C4-2B (cell line): ENCODE data around the gene CCDC61.

Experiments used
- CTCF ChIP-seq: fragments of 450-650 bp; conservative IDR thresholded peaks from 2 replicates; pipeline ENCODE4 v1.5.1; 2017; ENCODE audit warnings: mild to moderate bottlenecking
- ZFX ChIP-seq: fragments of 450-650 bp; IDR thresholded peaks from 2 replicates; pipeline ENCODE4 v1.6.1; 2017

GRCh38 chr19:45959517-45960025 lies 35.7 kb upstream of the CCDC61 start:
- no peak for TF ChIP-seq CTCF
- no peak for TF ChIP-seq ZFX
